Esophagus squamous epithelium (tissue), 5 donors: ENCODE measurements around the gene PXT1. TPM values are rescaled to one million over a fixed set of nuclear protein-coding genes. Genes with fewer than 3 reads are reported as not detected.

Experiments used
- DNase-seq: peaks from one replicate; lab custom pipeline; 2025; lab: John Stamatoyannopoulos, UW
- H3K27ac ChIP-seq, 4 donors: fragments of 200-600 bp; sonication (generic); one replicate each; pipeline ENCODE4 v1.5.1; 2016 to 2019; ENCODE audit warnings: mild to moderate bottlenecking in 1 of 4
- H3K27me3 ChIP-seq, 4 donors: fragments of 200-600 bp; sonication (generic); 1 replicate in 3 of 4; 2 replicates in 1 of 4; pipeline versions ENCODE4 v1.5.1 to v1.6.0; 2017 to 2021; ENCODE audit warnings: antibody characterized with exemption in 1 of 4
- H3K36me3 ChIP-seq, 3 donors: fragments of 200-600 bp; sonication (generic); one replicate each; pipeline ENCODE4 v1.5.1; 2016 to 2019
- H3K4me1 ChIP-seq, 3 donors: fragments of 200-600 bp; sonication (generic); one replicate each; pipeline ENCODE4 v1.5.1; 2017 to 2019
- H3K4me3 ChIP-seq, 4 donors: fragments of 200-600 bp; sonication (generic); 1 replicate in 3 of 4; 2 replicates in 1 of 4; pipeline ENCODE4 v1.5.1; 2016 to 2019; ENCODE audit warnings: mild to moderate bottlenecking in 2 of 4, moderate library complexity in 1 of 4
- H3K9me3 ChIP-seq, 3 donors: fragments of 200-600 bp; sonication (generic); one replicate each; pipeline ENCODE4 v1.5.1; 2016 to 2019
- CTCF ChIP-seq, 6 experiments: fragments of 450-650 bp in 4 of 6; fragments of 200-600 bp in 2 of 6; sonication (generic) in 2 of 6; IDR thresholded peaks; one replicate each; pipeline ENCODE4 v1.5.1; 2016 to 2019; ENCODE audit warnings: antibody characterized with exemption in 6 of 6, mild to moderate bottlenecking in 4 of 6, moderate library complexity in 4 of 6
- POLR2A ChIP-seq, 4 donors: fragments of 450-650 bp; IDR thresholded peaks; one replicate each; pipeline ENCODE4 v1.6.1; 2017; ENCODE audit warnings: antibody characterized with exemption in 4 of 4, mild to moderate bottlenecking in 4 of 4, moderate library complexity in 3 of 4
- WGBS, 2 donors: methylation state at CpG; one replicate each; pipeline ENCODE4 v1.1.5; 2018; 5-methylcytosine and 5-hydroxymethylcytosine counted together
- intact Hi-C: fragments of 100-400 bp; cut with DNase I; formaldehyde crosslinking; loops from one replicate; pipeline ENCODE4 v1.15.0; 2022
- total RNA-seq, 4 donors: library from RNA; depleted of rRNA; stranded (reverse); fragments of >200 nt; gene quantifications; one replicate each; pipeline ENCODE4 v1.1.0, GENCODE V29; 2016
- donor health status: DM: yes; HTN: yes; CAD: no.

Gene PXT1
- total RNA-seq, 4 donors from 2014 or later = not detected

- intact Hi-C loops = loop anchor here (10.0 kb wide), 1 partner anchor 159 kb away; no protein-coding TSS in a partner anchor
- H3K27ac ChIP-seq = peak overlapping the region in 2 of 4 donors; percentile 97 to 98
- no peak for TF ChIP-seq CTCF (IDR thresholded peaks at IDR 0.05)
- TF ChIP-seq POLR2A (IDR thresholded peaks at IDR 0.05) = no peak
- no peak overlapping the region for H3K4me3 ChIP-seq
- H3K9me3 ChIP-seq = peaks cover 0 to 6% (median 0%) of the 10 kb centered on the region in 3 donors
- H3K27me3 ChIP-seq = no peaks in the 10 kb centered on the region
- peaks cover 15 to 66% (median 28%) of the 10 kb centered on the region in 3 donors for H3K4me1 ChIP-seq
- DNase-seq = no peak
- peaks cover 0 to 18% (median 0%) of the 10 kb centered on the region in 3 donors for H3K36me3 ChIP-seq
Measured at GRCh38 chr6:36445621-36446020, 3.0 kb upstream of the PXT1 start.

GRCh38 chr6:36444470-36444869 is 1.8 kb upstream of the PXT1 start:
- peaks cover 15 to 61% (median 28%) of the 10 kb centered on the region in 3 donors for H3K4me1 ChIP-seq

GRCh38 chr6:36443471-36444428 is 1.1 kb upstream of the PXT1 start:
- DNase-seq = no peak
- intact Hi-C loops = loop anchor here (10.0 kb wide), 1 partner anchor 161 kb away; no protein-coding TSS in a partner anchor

More at GRCh38 chr6:36444470-36444869, 1.8 kb upstream of the PXT1 start:
- intact Hi-C loops = loop anchor here (10.0 kb wide), 1 partner anchor 160 kb away; no protein-coding TSS in a partner anchor
- Histone ChIP-seq H3K27ac (peak overlapping the region; percentile 97 to 99 (median 98)), H3K4me3 (peak overlapping the region in 3 of 4 donors; percentile 80 to 90 (median 89)), H3K27me3 (no peaks in the 10 kb centered on the region), H3K36me3 (peaks cover 0 to 14% (median 0%) of the 10 kb centered on the region in 3 donors), H3K9me3 (peaks cover 0 to 6% (median 0%) of the 10 kb centered on the region in 3 donors)
- TF ChIP-seq CTCF (IDR thresholded peaks at IDR 0.05) (no peak), POLR2A (IDR thresholded peaks at IDR 0.05) (no peak)
- WGBS, 2 donors = 33 to 34% methylated on average over 3 of the region's 3 CpGs
- no peak for DNase-seq

GRCh38 chr6:36442103-36442670 is 467 bp downstream of the PXT1 start:
- WGBS, 2 donors = 46 to 50% methylated on average over 12 of the region's 12 CpGs
- peaks cover 15 to 55% (median 28%) of the 10 kb centered on the region in 3 donors for H3K4me1 ChIP-seq

More at GRCh38 chr6:36443471-36444428, 1.1 kb upstream of the PXT1 start:
- peaks cover 0 to 7% (median 0%) of the 10 kb centered on the region in 3 donors for H3K36me3 ChIP-seq
- no peaks in the 10 kb centered on the region for H3K27me3 ChIP-seq
- 2 to 3% methylated on average over 17 to 18 of the region's 18 CpGs for WGBS, 2 donors
- peak in 3 of 6 experiments; percentile 9 to 22 (median 9) for TF ChIP-seq CTCF (IDR thresholded peaks at IDR 0.05)
- no peak for TF ChIP-seq POLR2A (IDR thresholded peaks at IDR 0.05)
- H3K4me3 ChIP-seq = peak overlapping the region; percentile 80 to 99 (median 90)
- peaks cover 0 to under 1% (median 0%) of the 10 kb centered on the region in 3 donors for H3K9me3 ChIP-seq
- H3K4me1 ChIP-seq = peaks cover 15 to 61% (median 28%) of the 10 kb centered on the region in 3 donors
- H3K27ac ChIP-seq = peak overlapping the region; percentile 97 to 99 (median 98)

More at GRCh38 chr6:36442103-36442670, 467 bp downstream of the PXT1 start:
- H3K9me3 ChIP-seq = no peaks in the 10 kb centered on the region
- DNase-seq = no peak
- no peaks in the 10 kb centered on the region for H3K36me3 ChIP-seq
- no peak for TF ChIP-seq CTCF (IDR thresholded peaks at IDR 0.05)
- no peak for TF ChIP-seq POLR2A (IDR thresholded peaks at IDR 0.05)
- no peaks in the 10 kb centered on the region for H3K27me3 ChIP-seq
- intact Hi-C loops = loop anchor here (10.0 kb wide), 1 partner anchor 163 kb away; no protein-coding TSS in a partner anchor
- H3K4me3 ChIP-seq = peak overlapping the region; percentile 80 to 99 (median 90)
- H3K27ac ChIP-seq = peak overlapping the region; percentile 97 to 99 (median 98)
